GM21825 (cell line): ENCODE results near the gene ASTL.
"Not testable (repeated sequence)": the region's sequence is repeated elsewhere in the genome, so short reads cannot be mapped to it uniquely, and the experiment has no call there.

Source experiments
- ATAC-seq: cut with Tn5 transposase; IDR thresholded peaks from one replicate; pipeline ENCODE4 v1.9.1; 2021; ENCODE audit warnings: mild to moderate bottlenecking, moderate library complexity; ENCODE audit not compliant: unreplicated experiment

ASTL gene

GRCh38 chr2:96085541-96086355 lies 52.6 kb downstream of the ASTL start:
- ATAC-seq = no peak

GRCh38 chr2:96084858-96085518 lies 53.3 kb downstream of the ASTL start:
- not testable (repeated sequence) for ATAC-seq

- no peak for ATAC-seq
Observed at GRCh38 chr2:96083989-96084857, 54.1 kb downstream of the ASTL start.

GRCh38 chr2:96083064-96083939 lies 55.0 kb downstream of the ASTL start:
- no peak for ATAC-seq

GRCh38 chr2:96082211-96083063 lies 55.9 kb downstream of the ASTL start:
- ATAC-seq = no peak

GRCh38 chr2:96081042-96081441 lies 57.3 kb downstream of the ASTL start:
- ATAC-seq = no peak

- no peak for ATAC-seq
Observed at GRCh38 chr2:96075199-96075771, 63.0 kb downstream of the ASTL start.

- ATAC-seq = no peak
Observed at GRCh38 chr2:96074156-96074555, 64.1 kb downstream of the ASTL start.

- ATAC-seq = no peak
Observed at GRCh38 chr2:96073170-96073775, 65.0 kb downstream of the ASTL start.
